Activated CD4-positive, alpha-beta T cell treated with anti-CD3 and anti-CD28 coated beads, Interleukin-2, amount 50 U/mL, for 24 hours (primary cell): Measurements from ENCODE around the gene ARL4A.
A peak's percentile ranks its signal among the peaks of the same experiment; 100 is the strongest.
"Not testable (repeated sequence)": the region's sequence is repeated elsewhere in the genome, so short reads cannot be mapped to it uniquely, and the experiment has no call there.

Experiments used
- DNase-seq, 2 donors: peaks; one replicate each; pipeline ENCODE4 v3.0.0-alpha.2; 2020; ENCODE audit warnings: low read depth in 1 of 2, low spot score in 1 of 2

Gene ARL4A, protein sequence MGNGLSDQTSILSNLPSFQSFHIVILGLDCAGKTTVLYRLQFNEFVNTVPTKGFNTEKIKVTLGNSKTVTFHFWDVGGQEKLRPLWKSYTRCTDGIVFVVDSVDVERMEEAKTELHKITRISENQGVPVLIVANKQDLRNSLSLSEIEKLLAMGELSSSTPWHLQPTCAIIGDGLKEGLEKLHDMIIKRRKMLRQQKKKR

GRCh38 chr7:12686891-12687717, at the start of gene ARL4A:
Gene ARL4A, plus strand, starts transcription at chr7:12687633. Its CDS starts 622 bp downstream, at chr7:12688255.
- DNase-seq: peak; percentile 65 to 89

GRCh38 chr7:12637819-12638592, 49.4 kb upstream of the ARL4A start:
- DNase-seq: no peak

GRCh38 chr7:12638851-12639456, 48.5 kb upstream of the ARL4A start:
- DNase-seq: no peak

GRCh38 chr7:12640299-12641096, 46.9 kb upstream of the ARL4A start:
- DNase-seq: no peak

DNA sequence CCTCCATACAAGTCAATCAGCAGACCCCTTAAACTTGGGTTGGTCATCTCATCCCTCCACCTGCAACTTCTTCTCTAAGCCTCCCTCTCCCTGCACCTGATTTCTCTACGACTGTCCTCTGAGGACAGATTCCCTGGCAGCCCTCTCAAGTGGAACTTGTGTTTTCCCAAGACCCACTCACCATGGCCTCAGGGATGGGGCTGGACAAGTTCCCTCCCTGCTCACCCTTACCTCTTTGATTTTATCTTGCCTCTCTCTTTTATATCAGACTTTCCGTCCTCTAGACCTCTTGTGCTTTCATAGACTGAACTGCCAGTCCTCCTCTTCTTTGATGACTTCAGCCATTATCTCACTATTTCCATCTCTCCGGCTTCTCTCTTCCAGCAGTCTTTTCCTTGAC, 46.2 kb upstream of the ARL4A start:
- DNase-seq: no peak

DNA sequence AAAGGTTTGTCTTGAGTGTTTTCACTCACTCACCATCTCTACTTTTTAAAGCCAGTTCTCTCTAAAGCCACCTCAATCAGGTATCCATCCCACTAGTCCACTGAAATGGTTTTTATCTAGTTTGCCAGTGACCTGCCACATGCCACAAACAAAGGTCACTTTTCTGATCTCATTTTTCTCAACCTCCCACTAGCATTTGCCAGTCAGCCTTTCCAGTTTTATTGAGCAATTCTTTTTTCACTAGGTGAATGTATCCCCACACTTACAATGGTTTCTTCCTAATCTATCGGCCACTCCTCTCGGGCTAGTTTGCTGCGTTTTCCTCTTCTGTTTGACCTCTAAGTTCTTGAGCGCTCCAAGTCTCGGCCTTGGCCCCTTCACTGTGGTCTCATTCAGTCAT, 44.9 kb upstream of the ARL4A start:
- DNase-seq: no peak

DNA sequence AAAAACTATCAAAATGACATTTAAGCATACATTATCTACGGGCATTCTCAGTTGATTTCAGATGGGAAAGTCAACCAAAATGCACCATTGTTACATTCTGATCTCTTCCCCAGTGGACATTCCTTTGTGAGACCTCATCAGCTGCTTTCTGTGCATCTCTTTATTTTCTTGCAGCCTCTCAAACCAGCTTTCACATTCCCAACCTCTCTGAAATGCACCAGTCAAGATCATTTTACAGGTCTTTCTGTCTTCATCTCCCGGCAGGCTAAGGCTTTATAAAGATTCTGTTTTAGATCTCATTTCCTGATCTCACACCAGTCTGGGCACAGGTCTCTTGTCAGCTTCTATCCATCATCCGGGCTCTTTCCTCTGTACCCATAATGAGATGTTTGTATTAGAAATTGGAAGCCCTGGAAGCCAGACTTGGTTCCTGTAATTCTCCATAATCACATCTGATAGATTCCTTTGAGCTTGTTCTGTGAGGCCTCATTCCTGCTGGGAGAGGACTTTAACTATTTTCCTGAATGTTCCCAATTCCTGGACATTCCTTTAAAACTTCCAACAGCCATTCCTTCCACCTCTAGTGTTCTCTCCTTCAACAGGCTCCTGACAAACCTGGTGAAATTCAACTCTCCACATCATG, 44.3 kb upstream of the ARL4A start:
- DNase-seq: no peak

DNA sequence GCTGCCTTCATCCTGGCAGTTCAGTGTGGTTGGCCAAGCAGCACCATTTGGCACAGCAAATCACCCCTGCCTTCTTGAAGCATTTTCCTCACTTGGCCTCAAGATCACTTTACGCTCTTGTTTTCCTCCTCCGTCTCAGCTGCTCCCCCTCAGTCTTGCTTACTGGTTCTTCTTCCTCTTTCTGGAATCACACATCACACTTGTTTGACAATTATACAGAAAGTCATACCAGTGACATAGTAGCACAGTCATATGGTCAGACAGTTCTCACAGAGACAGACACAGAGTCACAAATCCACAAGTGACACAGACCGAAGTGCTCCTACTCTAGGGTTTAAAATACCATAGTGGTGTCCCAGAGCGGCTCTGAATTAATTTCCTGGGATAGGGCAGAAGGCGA, 43.8 kb upstream of the ARL4A start:
- DNase-seq: no peak

- DNase-seq: not testable (repeated sequence)
These were observed 42.2 kb upstream of the ARL4A start for GRCh38 chr7:12645212-12645611.

- DNase-seq: no peak
These were observed 41.3 kb upstream of the ARL4A start for GRCh38 chr7:12646139-12646538.

- DNase-seq: no peak
These were observed 39.8 kb upstream of the ARL4A start for GRCh38 chr7:12647364-12648219.

GRCh38 chr7:12648704-12649261, 38.6 kb upstream of the ARL4A start:
- DNase-seq: no peak

GRCh38 chr7:12649348-12649747, 38.1 kb upstream of the ARL4A start:
- DNase-seq: no peak

GRCh38 chr7:12650080-12650479, 37.4 kb upstream of the ARL4A start:
- DNase-seq: no peak

DNA sequence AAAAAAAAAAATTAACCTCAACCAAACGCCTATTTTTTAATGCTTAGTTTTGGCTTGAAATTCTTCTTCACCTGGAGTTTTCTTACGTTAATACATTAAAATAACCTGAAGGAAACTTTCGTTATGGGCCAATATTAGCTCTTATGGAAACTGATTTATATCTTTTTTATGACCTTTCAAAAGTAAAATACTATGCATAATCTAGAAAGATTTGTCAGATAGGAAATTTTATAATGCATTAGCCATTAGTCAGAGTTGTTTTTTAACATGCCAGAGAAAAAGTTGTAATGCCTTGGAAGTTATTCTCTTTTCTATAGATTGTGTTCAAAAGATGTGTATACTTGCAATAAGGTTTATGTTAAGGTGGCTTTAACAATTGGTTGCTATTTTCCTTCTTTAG, 34.3 kb upstream of the ARL4A start:
- no peak for DNase-seq

GRCh38 chr7:12653518-12653917, 33.9 kb upstream of the ARL4A start:
- DNase-seq: no peak

DNA sequence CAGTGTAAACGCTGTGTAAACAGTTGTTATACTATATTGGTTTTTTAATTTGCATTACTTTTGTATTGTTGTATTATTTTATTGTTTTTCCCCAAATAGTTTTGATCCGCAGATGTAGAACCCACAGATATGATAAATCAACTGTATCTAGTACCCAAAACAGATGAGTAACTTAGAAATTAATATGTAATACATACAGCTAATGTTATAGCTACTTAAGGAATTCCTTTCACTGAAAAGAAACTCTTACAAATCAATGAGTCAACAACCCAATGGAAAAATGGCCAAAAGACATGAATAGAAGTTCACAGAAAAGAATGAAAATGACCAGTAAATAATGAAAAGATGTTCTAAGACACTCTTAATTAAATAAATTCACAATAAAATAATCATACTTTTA, 32.3 kb upstream of the ARL4A start:
- no peak for DNase-seq

DNA sequence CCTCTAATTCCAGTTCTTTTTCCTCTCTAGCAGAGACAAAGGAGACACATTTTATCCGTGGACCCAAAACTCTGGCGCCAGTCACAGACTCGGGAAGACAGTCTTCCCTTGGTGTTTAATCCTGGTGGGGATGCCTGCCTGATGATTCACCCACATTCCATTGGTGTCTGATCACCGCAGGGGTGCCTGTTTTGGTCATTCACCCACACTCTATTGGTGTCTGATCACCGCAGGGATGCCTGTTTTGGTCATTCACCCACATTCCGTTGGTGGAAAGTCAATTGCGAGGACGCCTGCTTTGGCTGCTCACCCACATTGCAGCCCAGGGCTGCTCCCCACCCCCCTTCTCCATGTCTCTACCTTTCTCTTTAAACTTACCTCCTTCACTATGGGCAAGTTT, 27.0 kb upstream of the ARL4A start:
- DNase-seq: not testable (repeated sequence)

DNA sequence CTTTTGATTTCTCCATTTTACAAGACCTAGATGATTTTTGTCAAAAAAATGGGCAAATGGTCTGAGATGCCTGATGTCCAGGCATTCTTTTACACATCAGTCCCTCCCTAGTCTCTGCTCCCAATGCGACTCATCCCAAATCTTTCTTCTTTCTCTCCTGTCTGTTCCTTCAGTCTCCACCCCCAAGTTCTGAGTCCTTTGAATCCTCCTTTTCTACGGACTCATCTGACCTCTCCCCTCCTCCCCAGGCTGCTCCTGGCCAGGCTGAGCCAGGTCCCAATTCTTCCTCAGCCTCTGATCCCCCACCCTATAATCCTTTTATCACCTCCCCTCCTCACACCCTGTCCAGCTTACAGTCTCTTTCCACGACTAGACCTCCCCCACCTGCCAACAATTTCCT, 26.4 kb upstream of the ARL4A start:
- DNase-seq: not testable (repeated sequence)
